Lower leg skin (tissue), 3 donors: ENCODE data around the gene HDAC7.

Source experiments
- POLR2A ChIP-seq, 2 donors: fragments of 450-650 bp; IDR thresholded peaks; one replicate each; pipeline ENCODE4 v1.6.1; 2016 to 2017; ENCODE audit warnings: antibody characterized with exemption in 2 of 2, mild to moderate bottlenecking in 1 of 2, moderate library complexity in 1 of 2
- TF ChIP-seq, protein P1 (sequence below), 3 donors: fragments of 450-650 bp; IDR thresholded peaks; one replicate each; pipeline ENCODE4 v1.5.1; 2016; ENCODE audit warnings: antibody characterized with exemption in 3 of 3, mild to moderate bottlenecking in 3 of 3, moderate library complexity in 2 of 3

DNA sequence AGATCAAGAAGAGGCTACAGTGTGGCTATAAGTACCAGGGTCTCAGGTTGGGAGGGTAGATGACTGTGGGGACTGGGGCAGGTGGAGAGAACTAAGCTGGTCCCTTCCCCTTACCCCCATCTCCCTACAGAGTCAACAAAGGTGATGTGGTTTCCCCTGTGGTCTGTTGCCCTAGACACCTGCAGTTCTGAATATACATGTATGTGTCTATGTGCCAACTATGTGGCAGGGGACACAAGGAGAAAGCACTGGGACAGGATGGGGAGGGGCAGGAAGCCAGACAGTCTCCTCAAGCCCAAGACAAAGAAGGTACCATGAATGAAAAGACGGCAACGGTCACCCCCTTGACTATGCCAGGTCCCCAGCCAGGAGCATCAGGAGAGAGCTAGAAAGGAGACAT, 4.5 kb upstream of the HDAC7 start:
- TF ChIP-seq, protein P1, sequence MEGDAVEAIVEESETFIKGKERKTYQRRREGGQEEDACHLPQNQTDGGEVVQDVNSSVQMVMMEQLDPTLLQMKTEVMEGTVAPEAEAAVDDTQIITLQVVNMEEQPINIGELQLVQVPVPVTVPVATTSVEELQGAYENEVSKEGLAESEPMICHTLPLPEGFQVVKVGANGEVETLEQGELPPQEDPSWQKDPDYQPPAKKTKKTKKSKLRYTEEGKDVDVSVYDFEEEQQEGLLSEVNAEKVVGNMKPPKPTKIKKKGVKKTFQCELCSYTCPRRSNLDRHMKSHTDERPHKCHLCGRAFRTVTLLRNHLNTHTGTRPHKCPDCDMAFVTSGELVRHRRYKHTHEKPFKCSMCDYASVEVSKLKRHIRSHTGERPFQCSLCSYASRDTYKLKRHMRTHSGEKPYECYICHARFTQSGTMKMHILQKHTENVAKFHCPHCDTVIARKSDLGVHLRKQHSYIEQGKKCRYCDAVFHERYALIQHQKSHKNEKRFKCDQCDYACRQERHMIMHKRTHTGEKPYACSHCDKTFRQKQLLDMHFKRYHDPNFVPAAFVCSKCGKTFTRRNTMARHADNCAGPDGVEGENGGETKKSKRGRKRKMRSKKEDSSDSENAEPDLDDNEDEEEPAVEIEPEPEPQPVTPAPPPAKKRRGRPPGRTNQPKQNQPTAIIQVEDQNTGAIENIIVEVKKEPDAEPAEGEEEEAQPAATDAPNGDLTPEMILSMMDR (IDR thresholded peaks at IDR 0.05), result no peak
- no peak for TF ChIP-seq POLR2A (IDR thresholded peaks at IDR 0.05)
